OCI-LY7 (cell line): ENCODE data around the gene HSD17B2. TPM values are rescaled to one million over a fixed set of nuclear protein-coding genes. Genes with fewer than 3 reads are reported as not detected.

Experiments used
- BruUV-seq: library from RNA; stranded (reverse); fragments of 400-500 nt; replicated peaks from 2 replicates; lab custom pipeline; 2021; lab: Mats Ljungman, UMichigan
- CTCF ChIA-PET: fragments of 300-600 bp; sonication (Branson Sonifier 250); formaldehyde crosslinking; loops from one replicate; lab custom pipeline; 2022; ENCODE audit warnings: antibody characterized with exemption; ENCODE audit not compliant: unreplicated experiment; lab: Charles Lee
- POLR2A ChIA-PET: fragments of 300-600 bp; sonication (Branson Sonifier 250); formaldehyde crosslinking; loops from one replicate; lab custom pipeline; 2022; ENCODE audit warnings: antibody characterized with exemption; lab: Charles Lee
- DNase-seq: peaks from one replicate; pipeline ENCODE4 v3.0.0-alpha.2; 2015; ENCODE audit warnings: low spot score
- H2AFZ ChIP-seq: fragments of 200-600 bp; sonication (generic), shearing (Covaris generic); 2 replicates; pipeline ENCODE4 v1.6.1; 2014; ENCODE audit warnings: mild to moderate bottlenecking, antibody characterized with exemption, low read length, moderate library complexity
- H3K27ac ChIP-seq: fragments of 200-600 bp; sonication (generic); 2 replicates; pipeline ENCODE4 v1.5.1; 2014; ENCODE audit warnings: mixed run types, low read depth, mild to moderate bottlenecking, moderate library complexity, low read length, inconsistent platforms; ENCODE audit not compliant: poor library complexity, severe bottlenecking
- H3K36me3 ChIP-seq: fragments of 200-600 bp; sonication (generic); 2 replicates; pipeline ENCODE4 v1.6.1; 2014; ENCODE audit warnings: mild to moderate bottlenecking, antibody characterized with exemption, low read length, moderate library complexity, mixed read lengths; ENCODE audit not compliant: insufficient read depth
- H3K4me1 ChIP-seq: fragments of 200-600 bp; sonication (generic); 2 replicates; pipeline ENCODE4 v1.5.1; 2014; ENCODE audit warnings: mild to moderate bottlenecking, low read length; ENCODE audit not compliant: insufficient read depth, poor library complexity, severe bottlenecking
- H3K4me2 ChIP-seq: fragments of 200-600 bp; sonication (generic); 2 replicates; pipeline ENCODE4 v1.6.1; 2014; ENCODE audit warnings: mild to moderate bottlenecking, low read length
- H3K4me3 ChIP-seq: fragments of 200-600 bp; sonication (generic); 2 replicates; pipeline ENCODE4 v1.5.1; 2014; ENCODE audit warnings: mild to moderate bottlenecking, low read depth, low read length; ENCODE audit not compliant: poor library complexity, severe bottlenecking
- H3K79me2 ChIP-seq: fragments of 200-600 bp; sonication (generic); 2 replicates; pipeline ENCODE4 v1.6.1; 2016; ENCODE audit warnings: low read depth, mild to moderate bottlenecking, low read length, moderate library complexity, mixed read lengths; ENCODE audit not compliant: insufficient read depth
- H3K9me2 ChIP-seq: fragments of 200-600 bp; sonication (generic); 2 replicates; pipeline ENCODE4 v1.6.1; 2016; ENCODE audit warnings: mild to moderate bottlenecking, low read length, mixed read lengths; ENCODE audit not compliant: insufficient read depth
- H3K9me3 ChIP-seq: fragments of 200-600 bp; sonication (generic); 2 replicates; pipeline ENCODE4 v1.6.1; 2014; ENCODE audit warnings: mild to moderate bottlenecking, mixed run types, low read length, mixed read lengths
- H4K20me1 ChIP-seq: fragments of 200-600 bp; sonication (generic); 2 replicates; pipeline ENCODE4 v1.6.1; 2014; ENCODE audit warnings: mild to moderate bottlenecking, antibody characterized with exemption, low read length, moderate library complexity, mixed read lengths; ENCODE audit not compliant: insufficient read depth
- EZH2phosphoT487 ChIP-seq: fragments of 200-600 bp; sonication (generic); IDR thresholded peaks from 2 replicates; pipeline ENCODE4 v1.6.1; 2018; ENCODE audit warnings: low read depth, borderline replicate concordance, mild to moderate bottlenecking, mixed run types, antibody characterized with exemption, low read length, moderate library complexity, mixed read lengths
- intact Hi-C: fragments of 100-400 bp; cut with micrococcal nuclease; formaldehyde crosslinking; loops from one replicate; pipeline ENCODE4 v1.10.0; 2022; ENCODE audit not compliant: unreplicated experiment
- total RNA-seq, 2 experiments: library from RNA; depleted of rRNA in 1 of 2; stranded (reverse); fragments of >200 nt in 1 of 2; shearing (Covaris generic) in 1 of 2; gene quantifications; 2 replicates each; pipeline ENCODE4 v1.2.3, GENCODE V29; 2014 to 2022
- TF ChIP-seq, protein P1 (sequence below): fragments of 200-600 bp; sonication (generic); conservative IDR thresholded peaks from 2 replicates; pipeline ENCODE4 v1.5.1; 2014; ENCODE audit warnings: mild to moderate bottlenecking, antibody characterized with exemption, low read length, moderate library complexity, mixed read lengths

Gene HSD17B2
- total RNA-seq, 2 experiments from 2014 or later = not detected

DNA sequence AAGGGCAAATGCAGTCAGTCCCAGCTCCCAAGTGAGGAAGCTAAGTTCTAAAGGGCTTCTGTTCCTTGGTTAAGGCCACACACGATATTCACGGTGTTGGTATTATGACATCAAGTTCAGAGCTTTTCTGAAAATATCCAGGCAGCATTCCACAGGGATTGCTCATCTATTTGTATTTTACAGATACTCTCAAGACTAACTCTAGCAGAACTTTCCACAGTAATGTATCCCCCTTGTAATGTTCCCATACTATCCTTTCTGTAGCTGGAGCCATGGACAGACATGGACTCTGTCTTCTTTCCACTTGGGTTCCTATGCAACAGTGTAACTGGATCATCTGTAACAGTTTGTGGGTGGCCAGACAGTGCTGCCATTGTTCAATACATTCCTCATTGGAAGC, 37.3 kb upstream of the HSD17B2 start:
- Histone ChIP-seq H3K9me3 (no peaks in the 10 kb centered on the region), H3K79me2 (no peaks in the 10 kb centered on the region), H3K4me1 (no peaks in the 10 kb centered on the region), H3K9me2 (no peaks in the 10 kb centered on the region), H3K36me3 (no peaks in the 10 kb centered on the region), H3K4me2 (no peak overlapping the region), H3K27ac (no peak overlapping the region), H2AFZ (no peak overlapping the region), H3K4me3 (no peak overlapping the region), H4K20me1 (no peaks in the 10 kb centered on the region)
- no TSS peak for BruUV-seq
- ChIA-PET POLR2A (no interaction called here), CTCF (no interaction called here)
- no peak for DNase-seq
- TF ChIP-seq, protein P1, sequence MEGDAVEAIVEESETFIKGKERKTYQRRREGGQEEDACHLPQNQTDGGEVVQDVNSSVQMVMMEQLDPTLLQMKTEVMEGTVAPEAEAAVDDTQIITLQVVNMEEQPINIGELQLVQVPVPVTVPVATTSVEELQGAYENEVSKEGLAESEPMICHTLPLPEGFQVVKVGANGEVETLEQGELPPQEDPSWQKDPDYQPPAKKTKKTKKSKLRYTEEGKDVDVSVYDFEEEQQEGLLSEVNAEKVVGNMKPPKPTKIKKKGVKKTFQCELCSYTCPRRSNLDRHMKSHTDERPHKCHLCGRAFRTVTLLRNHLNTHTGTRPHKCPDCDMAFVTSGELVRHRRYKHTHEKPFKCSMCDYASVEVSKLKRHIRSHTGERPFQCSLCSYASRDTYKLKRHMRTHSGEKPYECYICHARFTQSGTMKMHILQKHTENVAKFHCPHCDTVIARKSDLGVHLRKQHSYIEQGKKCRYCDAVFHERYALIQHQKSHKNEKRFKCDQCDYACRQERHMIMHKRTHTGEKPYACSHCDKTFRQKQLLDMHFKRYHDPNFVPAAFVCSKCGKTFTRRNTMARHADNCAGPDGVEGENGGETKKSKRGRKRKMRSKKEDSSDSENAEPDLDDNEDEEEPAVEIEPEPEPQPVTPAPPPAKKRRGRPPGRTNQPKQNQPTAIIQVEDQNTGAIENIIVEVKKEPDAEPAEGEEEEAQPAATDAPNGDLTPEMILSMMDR = no peak
- TF ChIP-seq EZH2phosphoT487 = no peak
- intact Hi-C loops = no loop called here

DNA sequence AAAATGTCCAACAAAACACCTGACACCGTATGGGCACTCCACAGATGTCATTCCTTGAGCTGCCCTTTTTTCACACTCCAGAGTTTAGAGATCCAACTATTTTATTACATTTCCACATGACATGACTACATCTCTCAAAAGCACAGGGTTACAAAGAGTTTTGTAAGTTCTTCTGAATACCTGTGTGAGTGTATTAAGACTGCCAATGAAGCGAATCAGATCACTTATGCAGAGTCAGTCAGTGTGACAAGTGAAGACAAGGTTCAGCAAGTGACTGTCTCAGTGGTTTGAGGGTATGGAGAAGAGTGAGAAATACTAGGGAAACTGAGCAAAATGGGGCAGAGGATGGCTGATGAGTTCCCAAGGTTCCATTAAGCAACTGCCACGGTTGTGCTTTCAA, 32.2 kb upstream of the HSD17B2 start:
- BruUV-seq = no TSS peak
- Histone ChIP-seq H3K79me2 (no peaks in the 10 kb centered on the region), H3K27ac (no peak overlapping the region), H3K4me3 (no peak overlapping the region), H3K9me2 (no peaks in the 10 kb centered on the region), H4K20me1 (no peaks in the 10 kb centered on the region), H3K36me3 (no peaks in the 10 kb centered on the region), H3K4me1 (no peaks in the 10 kb centered on the region), H3K4me2 (no peak overlapping the region), H2AFZ (no peak overlapping the region), H3K9me3 (no peaks in the 10 kb centered on the region)
- intact Hi-C loops = no loop called here
- TF ChIP-seq, protein P1 = no peak
- TF ChIP-seq EZH2phosphoT487 = no peak
- ChIA-PET POLR2A (no interaction called here), CTCF (interaction anchor here (0.5 kb wide), 1 partner anchor 339 kb away, joined by 3 read pairs; no protein-coding TSS in a partner anchor)
- DNase-seq = no peak

DNA sequence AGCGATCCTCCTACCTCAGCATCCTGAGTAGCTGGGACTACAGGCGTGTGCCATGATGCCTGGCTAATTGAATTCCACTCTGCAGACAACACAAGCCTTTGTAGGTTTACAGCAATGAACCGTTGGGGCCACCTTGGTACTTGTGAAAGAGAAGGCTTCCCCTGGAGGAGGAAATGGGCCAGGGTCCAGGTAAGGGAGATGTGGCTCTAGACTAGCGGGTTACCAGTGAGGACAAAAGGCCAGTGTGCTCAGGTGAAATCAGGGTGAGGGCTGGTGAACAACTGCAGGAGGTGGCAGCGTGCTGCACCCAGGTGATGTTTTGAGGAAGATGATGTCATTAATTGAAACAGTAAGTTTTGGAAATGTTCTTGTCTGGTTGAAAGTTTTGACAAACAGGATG, 30.5 kb upstream of the HSD17B2 start:
- CTCF ChIA-PET = no interaction called here
- intact Hi-C loops = no loop called here
- no peak overlapping the region for H3K4me3 ChIP-seq

More for the DNA sequence above, 30.5 kb upstream of the HSD17B2 start:
- no peak overlapping the region for H3K4me2 ChIP-seq
- no peak for DNase-seq
- no peaks in the 10 kb centered on the region for H3K79me2 ChIP-seq
- H4K20me1 ChIP-seq = no peaks in the 10 kb centered on the region
- H3K4me1 ChIP-seq = no peaks in the 10 kb centered on the region
- no peak overlapping the region for H2AFZ ChIP-seq
- H3K9me2 ChIP-seq = no peaks in the 10 kb centered on the region
- 0 out of 2 replicates have a peak, but pooled peaks cover 10% of the 10 kb centered on the region for H3K9me3 ChIP-seq
- H3K27ac ChIP-seq = no peak overlapping the region
- H3K36me3 ChIP-seq = no peaks in the 10 kb centered on the region
- no TSS peak for BruUV-seq
- TF ChIP-seq, protein P1 = no peak
- TF ChIP-seq EZH2phosphoT487 = no peak
- POLR2A ChIA-PET = no interaction called here
